ENCODE measurements around the gene GPR142.

The GPR142 gene, protein sequence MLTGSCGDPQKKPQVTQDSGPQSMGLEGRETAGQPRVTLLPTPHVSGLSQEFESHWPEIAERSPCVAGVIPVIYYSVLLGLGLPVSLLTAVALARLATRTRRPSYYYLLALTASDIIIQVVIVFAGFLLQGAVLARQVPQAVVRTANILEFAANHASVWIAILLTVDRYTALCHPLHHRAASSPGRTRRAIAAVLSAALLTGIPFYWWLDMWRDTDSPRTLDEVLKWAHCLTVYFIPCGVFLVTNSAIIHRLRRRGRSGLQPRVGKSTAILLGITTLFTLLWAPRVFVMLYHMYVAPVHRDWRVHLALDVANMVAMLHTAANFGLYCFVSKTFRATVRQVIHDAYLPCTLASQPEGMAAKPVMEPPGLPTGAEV

DNA sequence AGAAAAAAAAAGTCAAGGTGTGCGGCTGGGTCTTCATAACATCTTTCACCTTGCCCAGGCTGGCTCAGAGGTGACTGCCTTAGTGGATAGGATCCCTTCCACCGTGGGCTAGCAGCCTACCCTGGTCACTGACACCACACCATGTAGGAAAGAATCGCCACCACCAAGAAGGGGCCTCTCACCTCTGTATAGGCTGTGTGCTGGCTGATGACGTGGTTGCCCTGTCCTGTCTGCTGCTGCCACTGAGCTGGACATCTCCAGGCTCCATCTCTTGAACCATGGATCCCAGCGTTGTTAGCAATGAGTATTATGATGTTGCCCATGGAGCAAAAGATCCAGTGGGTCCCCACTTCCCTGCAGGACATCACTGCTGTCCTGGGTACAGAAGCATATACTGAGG lies at the start of gene GPR142:
TSS of gene GPR142 (plus strand) at position 301 of the 400 bp plus-strand sequence. CDS start 2,035 bp downstream, outside the sequence.
- DNase-seq (ENCODE audit: low read depth), result no peak

DNA sequence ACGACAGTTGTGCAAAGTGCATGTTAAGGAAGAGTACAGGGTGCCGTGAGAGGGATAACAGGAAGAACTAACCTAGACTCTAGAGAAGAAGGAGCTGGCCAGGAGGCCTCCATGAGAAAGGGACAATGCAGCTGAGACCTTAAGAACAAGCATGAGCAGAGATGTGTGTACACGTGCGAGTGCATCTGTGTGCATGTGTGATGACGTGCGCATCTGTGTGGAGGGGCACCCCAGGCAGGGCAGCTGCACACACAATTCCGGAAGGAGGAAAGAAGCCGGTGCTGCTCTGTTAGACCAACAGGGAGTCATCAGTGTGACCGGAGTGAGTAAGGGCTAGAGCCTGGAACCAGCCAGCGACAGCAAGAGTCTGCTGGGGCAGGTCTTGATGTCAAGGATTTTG lies 48.9 kb upstream of the GPR142 start:
- no peak for DNase-seq (ENCODE audit: low read depth)

- no peak for DNase-seq (ENCODE audit: low read depth)
Observed at GRCh38 chr17:74324521-74324920, 42.8 kb upstream of the GPR142 start.

DNA sequence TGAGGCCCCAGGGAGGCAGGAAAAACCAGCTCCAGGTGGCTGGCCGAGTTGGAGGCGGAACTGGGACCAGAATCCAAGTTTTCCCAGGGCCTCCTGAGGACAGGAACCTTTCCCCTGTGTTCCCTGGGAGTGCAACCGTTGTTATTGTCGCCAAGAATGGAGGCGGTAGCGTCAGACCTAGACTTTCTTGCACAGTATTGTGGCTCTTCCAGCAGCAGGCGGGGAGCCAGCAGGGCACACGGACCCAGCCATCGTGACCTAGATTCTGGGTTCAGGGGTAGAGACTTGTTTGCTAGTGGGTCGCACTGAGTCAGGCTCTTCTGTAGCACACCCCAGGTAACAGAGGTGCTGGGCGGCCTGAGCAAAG lies 41.9 kb upstream of the GPR142 start:
- no peak for DNase-seq (ENCODE audit: low read depth)

- peak; percentile 7 for DNase-seq (ENCODE audit: low read depth)
Observed at GRCh38 chr17:74325743-74326379, 41.4 kb upstream of the GPR142 start, which contains the start of gene KIF19. TSS of gene KIF19 (plus strand) at chr17:74326226. CDS start at chr17:74326350, 124 bp downstream.

DNA sequence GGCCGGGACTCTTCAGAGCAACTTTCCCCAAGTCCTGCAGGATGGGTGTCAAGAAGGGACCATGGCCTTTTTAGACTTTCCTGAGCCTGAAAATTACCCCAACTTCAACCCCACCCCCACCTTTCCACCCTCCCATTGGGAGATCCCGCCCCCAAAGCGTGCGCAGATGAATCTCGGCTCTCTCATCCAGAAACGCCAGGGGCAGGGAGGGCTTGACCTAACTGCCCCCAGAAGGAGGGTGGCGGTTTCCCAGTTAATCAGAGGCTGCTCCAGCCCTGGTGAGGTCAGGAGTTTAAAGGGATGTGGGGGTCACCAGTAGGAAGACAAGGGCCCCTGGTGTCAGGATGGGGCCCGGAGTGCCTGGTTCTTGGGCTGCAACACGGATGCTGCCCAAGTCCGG lies 40.8 kb upstream of the GPR142 start:
- no peak for DNase-seq (ENCODE audit: low read depth)

DNA sequence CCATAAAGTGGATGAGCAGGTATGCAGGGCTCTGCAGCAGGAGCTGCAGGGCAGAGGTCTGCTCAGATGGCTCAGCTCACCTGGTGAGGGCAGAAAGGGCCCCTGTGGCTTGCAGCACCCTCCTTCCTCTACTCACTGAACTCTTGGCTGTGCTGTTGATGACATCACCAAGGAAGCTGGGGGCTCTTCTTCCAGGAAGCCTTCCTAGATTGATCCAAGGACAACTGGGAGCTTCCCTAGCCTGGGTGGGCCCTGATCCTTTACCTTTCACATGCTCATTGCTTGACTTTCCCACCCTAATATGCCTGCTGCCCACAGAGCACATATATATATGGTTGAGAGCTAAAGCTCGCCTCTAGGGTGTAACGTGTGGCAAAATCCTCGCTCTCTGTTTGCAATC lies 38.8 kb upstream of the GPR142 start:
- DNase-seq (ENCODE audit: low read depth), result no peak

- no peak for DNase-seq (ENCODE audit: low read depth)
Observed at GRCh38 chr17:74329378-74329777, 37.9 kb upstream of the GPR142 start.

- DNase-seq (ENCODE audit: low read depth), result no peak
Observed at GRCh38 chr17:74330446-74330845, 36.9 kb upstream of the GPR142 start.

DNA sequence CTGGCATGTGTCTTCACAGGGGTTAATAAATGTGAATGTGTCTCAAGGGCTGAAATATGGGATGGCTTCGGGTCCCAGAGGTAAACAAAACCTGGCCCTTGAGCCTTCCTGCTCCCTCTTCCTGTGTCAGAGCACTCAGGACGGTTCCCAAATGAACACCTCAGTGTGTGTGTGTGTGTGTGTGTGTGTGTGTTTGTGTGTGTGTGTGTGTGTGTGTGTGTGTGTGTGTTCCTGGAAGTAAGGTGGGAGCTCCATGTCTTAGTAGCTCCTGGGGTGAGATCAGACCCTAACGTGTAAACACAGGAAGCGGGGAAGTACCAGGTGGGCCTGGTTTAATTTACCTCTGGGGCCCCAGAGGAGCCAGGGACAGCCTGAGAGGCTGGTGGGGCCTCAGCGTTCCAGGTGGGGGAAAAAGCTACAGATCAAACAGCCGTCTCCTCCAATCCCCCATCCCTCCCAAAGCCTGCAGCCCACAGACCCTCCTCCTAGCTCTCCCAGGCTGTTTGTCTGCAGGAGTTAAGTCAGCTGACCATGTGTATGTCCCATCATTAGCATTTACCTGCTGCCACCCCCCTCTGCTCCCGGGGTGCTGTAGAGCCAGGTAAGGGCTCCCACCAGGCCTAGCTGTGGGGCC lies 35.2 kb upstream of the GPR142 start:
- no peak for DNase-seq (ENCODE audit: low read depth)

DNA sequence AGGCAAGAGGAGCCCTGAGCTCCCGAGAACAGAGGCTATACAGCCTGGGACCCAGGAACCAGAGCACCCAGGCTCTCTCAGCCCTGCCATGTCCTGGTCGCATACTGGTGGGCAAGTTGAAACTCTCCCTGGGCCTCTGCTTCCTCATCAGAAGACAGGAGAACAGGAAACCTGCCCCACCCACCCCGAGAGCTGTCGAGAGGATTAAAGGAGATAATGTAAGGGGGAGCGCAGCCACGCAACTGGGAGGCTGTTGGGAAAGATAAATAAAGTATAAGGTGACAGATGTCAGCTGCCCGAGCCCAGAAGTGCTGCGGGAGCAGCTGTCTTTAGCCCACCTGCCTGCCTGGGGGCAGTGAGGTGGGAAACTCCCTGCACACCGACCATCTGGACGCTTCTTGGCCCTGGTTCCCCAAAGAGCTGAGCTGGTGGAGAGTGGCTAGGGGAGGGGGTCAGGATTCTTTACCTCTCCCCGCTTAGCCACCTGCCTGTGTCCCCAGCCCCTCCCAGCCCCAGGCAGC lies 34.5 kb upstream of the GPR142 start:
- no peak for DNase-seq (ENCODE audit: low read depth)

GRCh38 chr17:74334393-74335039 lies 32.8 kb upstream of the GPR142 start:
- DNase-seq (ENCODE audit: low read depth), result no peak

DNA sequence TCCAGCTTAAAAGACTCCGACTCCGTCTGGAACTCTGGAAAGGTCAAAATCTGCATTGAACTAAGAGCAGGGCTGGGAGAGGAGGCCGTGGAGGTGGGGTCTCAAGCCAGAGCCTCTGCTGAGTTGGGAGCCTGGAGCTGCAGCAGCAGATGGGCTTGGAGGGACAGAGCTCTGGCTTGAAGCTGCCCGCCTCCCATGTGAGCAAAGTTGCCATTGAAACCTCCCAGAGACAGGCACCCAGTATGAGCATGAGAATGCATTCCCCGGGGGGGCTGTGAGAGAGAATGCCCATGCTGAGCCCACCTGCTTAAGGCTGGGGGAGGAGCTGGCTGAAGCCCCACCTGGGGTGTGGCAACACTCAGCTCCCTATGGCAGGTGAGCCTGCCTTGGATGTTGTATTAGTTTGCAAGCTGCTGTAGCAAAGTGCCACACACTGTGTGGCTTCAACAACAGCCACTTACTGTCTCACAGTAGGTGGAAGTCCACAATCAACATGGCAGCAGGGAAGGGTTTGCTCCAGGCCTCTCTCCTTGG lies 31.7 kb upstream of the GPR142 start:
- DNase-seq (ENCODE audit: low read depth), result no peak

DNA sequence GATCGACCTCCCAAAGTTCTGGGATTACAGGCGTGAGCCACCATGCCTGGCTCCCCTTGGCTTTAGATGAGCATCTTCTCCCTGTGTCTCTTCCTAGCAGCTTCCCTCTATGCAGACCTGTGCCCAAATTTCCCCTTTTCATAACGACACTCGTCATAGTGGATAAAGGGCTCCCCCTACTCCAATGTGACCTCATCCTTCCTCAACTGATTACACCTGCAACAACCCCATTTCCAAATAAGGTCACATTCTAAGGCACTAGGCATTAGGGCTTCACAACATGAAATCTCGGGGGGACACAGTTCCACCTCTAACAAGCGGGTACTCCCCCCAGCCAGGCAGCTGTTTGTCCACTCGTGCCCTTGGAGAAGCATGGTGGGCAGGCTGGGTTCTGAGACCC lies 31.0 kb upstream of the GPR142 start:
- DNase-seq (ENCODE audit: low read depth), result no peak

GRCh38 chr17:74337834-74338500 lies 29.3 kb upstream of the GPR142 start:
- no peak for DNase-seq (ENCODE audit: low read depth)

DNA sequence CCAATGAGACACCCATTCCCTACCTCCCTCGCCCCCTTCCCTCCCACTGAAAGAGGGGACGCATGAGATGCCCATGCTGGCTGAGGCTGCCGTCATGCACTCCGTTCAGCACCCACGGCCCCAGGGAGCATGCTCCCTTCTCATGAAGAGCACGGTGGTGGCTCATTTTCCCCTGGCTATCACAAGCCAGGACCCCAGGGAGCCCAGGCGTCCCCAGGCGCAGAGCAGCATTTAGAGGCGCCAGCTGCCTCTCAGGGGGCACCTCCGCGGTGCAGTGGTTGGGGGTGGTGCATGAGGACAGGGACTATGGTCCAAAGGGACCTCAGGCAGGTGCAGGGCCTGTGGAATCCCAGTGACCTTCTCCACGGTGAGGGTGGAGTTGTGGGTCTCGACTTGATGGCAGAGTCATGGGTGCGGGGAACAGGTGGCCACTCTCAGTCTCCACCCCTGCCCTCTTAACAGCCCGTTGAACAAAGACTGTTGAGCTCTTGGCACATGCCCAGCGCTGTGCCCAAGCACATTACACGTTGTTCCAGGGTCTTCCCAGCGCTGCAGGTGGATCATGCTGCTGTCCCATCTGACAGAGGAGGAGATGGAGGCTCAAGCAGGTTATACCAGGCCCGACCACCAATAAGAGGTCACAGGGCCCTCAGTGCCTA lies 27.6 kb upstream of the GPR142 start:
- no peak for DNase-seq (ENCODE audit: low read depth)

GRCh38 chr17:74340470-74341023 lies 26.8 kb upstream of the GPR142 start:
- no peak for DNase-seq (ENCODE audit: low read depth)

- no peak for DNase-seq (ENCODE audit: low read depth)
Observed at GRCh38 chr17:74342224-74342623, 25.1 kb upstream of the GPR142 start.

- DNase-seq (ENCODE audit: low read depth), result no peak
Observed at GRCh38 chr17:74343121-74343520, 24.2 kb upstream of the GPR142 start.

GRCh38 chr17:74343526-74344284 lies 23.6 kb upstream of the GPR142 start:
- DNase-seq (ENCODE audit: low read depth), result no peak
